A673 (cell line): ENCODE results near the gene HPSE2.

Source experiments
- CTCF ChIP-seq: fragments of 300-800, 200-600 bp; sonication (generic); conservative IDR thresholded peaks from 2 replicates; pipeline ENCODE4 v1.5.1; 2017; ENCODE audit warnings: low read depth, mild to moderate bottlenecking, antibody characterized with exemption, low read length, moderate library complexity, mixed read lengths
- EZH2 ChIP-seq: fragments of 200-600 bp; sonication (generic); IDR thresholded peaks from 2 replicates; pipeline ENCODE4 v1.6.1; 2017; ENCODE audit warnings: borderline replicate concordance, low read depth, mild to moderate bottlenecking, mixed read lengths, antibody characterized with exemption, low read length; ENCODE audit not compliant: poor library complexity, severe bottlenecking

- TF ChIP-seq EZH2 (no peak), CTCF (no peak)
Observed at GRCh38 chr10:98602224-98602623, 633.4 kb downstream of the HPSE2 start.
